Measurements from ENCODE around the gene MCIDAS. TPM values are rescaled to one million over a fixed set of nuclear protein-coding genes. Genes with fewer than 3 reads are reported as not detected.

MCIDAS gene
- total RNA-seq, result not detected in 2 replicates
- long read RNA-seq, result 0 reads

- H3K9me3 Mint-ChIP-seq, result no peaks in the 10 kb centered on the region
- peak; percentile 57 for DNase-seq (ENCODE audit: low read depth, low spot score)
- TF ChIP-seq CTCF (conservative IDR thresholded peaks at IDR 0.05), result peak; percentile 36
- peaks cover 95% of the 10 kb centered on the region for H3K27me3 Mint-ChIP-seq (ENCODE audit: low read depth)
- peak within 1 kb of the TSS; percentile 83 for H3K4me3 Mint-ChIP-seq
- H3K36me3 Mint-ChIP-seq (ENCODE audit: low read depth), result no peaks in the 10 kb centered on the region
- H3K27ac Mint-ChIP-seq (ENCODE audit: unreplicated experiment), result no peak within 1 kb of the TSS
- H3K4me1 Mint-ChIP-seq, result peaks cover 21% of the 10 kb centered on the region
Observed at GRCh38 chr5:55226934-55227663, at the start of gene MCIDAS. Gene MCIDAS, minus strand, starts transcription at chr5:55227315. Its CDS starts 177 bp downstream, at chr5:55227138.

- Mint-ChIP-seq H3K36me3 (ENCODE audit: low read depth) (peaks cover 3% of the 10 kb centered on the region), H3K4me1 (no peaks in the 10 kb centered on the region), H3K27ac (ENCODE audit: unreplicated experiment) (no peak overlapping the region)
Observed at GRCh38 chr5:55276771-55277170, 49.7 kb upstream of the MCIDAS start.

GRCh38 chr5:55258339-55258738, 31.2 kb upstream of the MCIDAS start:
- Mint-ChIP-seq H3K4me1 (peaks cover 5% of the 10 kb centered on the region), H3K4me3 (no peak overlapping the region), H3K27ac (ENCODE audit: unreplicated experiment) (no peak overlapping the region), H3K9me3 (no peaks in the 10 kb centered on the region), H3K27me3 (ENCODE audit: low read depth) (no peaks in the 10 kb centered on the region), H3K36me3 (ENCODE audit: low read depth) (peaks cover 6% of the 10 kb centered on the region)
- no peak for TF ChIP-seq CTCF (conservative IDR thresholded peaks at IDR 0.05)
- no peak for DNase-seq (ENCODE audit: low read depth, low spot score)

More at GRCh38 chr5:55276771-55277170, 49.7 kb upstream of the MCIDAS start:
- DNase-seq (ENCODE audit: low read depth, low spot score), result no peak
- TF ChIP-seq CTCF (conservative IDR thresholded peaks at IDR 0.05), result no peak
- no peaks in the 10 kb centered on the region for H3K9me3 Mint-ChIP-seq
- no peaks in the 10 kb centered on the region for H3K27me3 Mint-ChIP-seq (ENCODE audit: low read depth)
- H3K4me3 Mint-ChIP-seq, result no peak overlapping the region

GRCh38 chr5:55254802-55255201, 27.7 kb upstream of the MCIDAS start:
- Mint-ChIP-seq H3K9me3 (no peaks in the 10 kb centered on the region), H3K36me3 (ENCODE audit: low read depth) (peaks cover 6% of the 10 kb centered on the region), H3K27ac (ENCODE audit: unreplicated experiment) (no peak overlapping the region), H3K4me1 (peaks cover 5% of the 10 kb centered on the region), H3K27me3 (ENCODE audit: low read depth) (no peaks in the 10 kb centered on the region), H3K4me3 (no peak overlapping the region)
- no peak for DNase-seq (ENCODE audit: low read depth, low spot score)
- TF ChIP-seq CTCF (conservative IDR thresholded peaks at IDR 0.05), result no peak

GRCh38 chr5:55250064-55250463, 22.9 kb upstream of the MCIDAS start:
- TF ChIP-seq CTCF (conservative IDR thresholded peaks at IDR 0.05), result no peak
- Mint-ChIP-seq H3K27ac (ENCODE audit: unreplicated experiment) (no peak overlapping the region), H3K4me3 (no peak overlapping the region), H3K27me3 (ENCODE audit: low read depth) (peaks cover 9% of the 10 kb centered on the region), H3K9me3 (peaks cover 11% of the 10 kb centered on the region), H3K36me3 (ENCODE audit: low read depth) (peaks cover 10% of the 10 kb centered on the region), H3K4me1 (no peaks in the 10 kb centered on the region)
- DNase-seq (ENCODE audit: low read depth, low spot score), result no peak
